HG02610 (cell line): Measurements from ENCODE around the gene JAKMIP1.
"Not testable (repeated sequence)": the region's sequence is repeated elsewhere in the genome, so short reads cannot be mapped to it uniquely, and the experiment has no call there.

Experiments used
- ATAC-seq: cut with Tn5 transposase; IDR thresholded peaks from one replicate; pipeline ENCODE4 v1.9.1; 2021; ENCODE audit warnings: mild to moderate bottlenecking, moderate library complexity; ENCODE audit not compliant: unreplicated experiment

Gene JAKMIP1

DNA sequence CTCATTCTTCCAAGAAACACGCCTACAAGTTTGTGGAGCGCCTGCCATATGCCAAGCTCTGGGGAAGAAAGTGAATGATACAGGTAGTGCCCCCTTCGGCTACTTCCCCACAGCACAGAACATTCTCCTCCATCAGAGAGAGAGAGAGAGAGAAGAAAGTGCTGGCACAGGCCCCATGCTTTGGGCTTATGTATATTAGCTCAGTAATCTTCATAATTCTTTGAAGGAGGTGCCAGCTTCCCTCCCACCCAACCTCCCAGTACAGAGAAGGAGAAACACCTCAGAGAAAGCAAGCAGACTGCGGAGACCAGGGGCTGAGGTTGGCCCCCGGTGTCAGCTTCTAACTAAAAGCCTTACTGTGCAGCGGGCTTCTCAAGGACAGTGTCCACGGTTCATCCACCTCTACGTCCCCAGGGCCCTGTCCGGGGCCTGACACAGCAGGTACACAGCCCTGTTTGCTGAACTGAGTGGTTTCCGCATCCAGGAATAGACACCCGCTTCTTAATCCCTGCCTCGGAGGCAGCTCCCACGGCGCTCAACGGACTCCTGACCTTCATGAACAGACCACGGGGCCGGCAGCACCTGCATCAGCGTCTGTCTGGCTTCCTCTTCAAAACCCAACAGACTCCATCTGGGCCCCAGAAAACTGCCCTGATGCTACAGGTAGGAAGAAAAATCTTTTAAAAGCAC is 50.2 kb downstream of the JAKMIP1 start:
- no peak for ATAC-seq

- no peak for ATAC-seq
Observed at GRCh38 chr4:6148506-6149205, 51.7 kb downstream of the JAKMIP1 start.

DNA sequence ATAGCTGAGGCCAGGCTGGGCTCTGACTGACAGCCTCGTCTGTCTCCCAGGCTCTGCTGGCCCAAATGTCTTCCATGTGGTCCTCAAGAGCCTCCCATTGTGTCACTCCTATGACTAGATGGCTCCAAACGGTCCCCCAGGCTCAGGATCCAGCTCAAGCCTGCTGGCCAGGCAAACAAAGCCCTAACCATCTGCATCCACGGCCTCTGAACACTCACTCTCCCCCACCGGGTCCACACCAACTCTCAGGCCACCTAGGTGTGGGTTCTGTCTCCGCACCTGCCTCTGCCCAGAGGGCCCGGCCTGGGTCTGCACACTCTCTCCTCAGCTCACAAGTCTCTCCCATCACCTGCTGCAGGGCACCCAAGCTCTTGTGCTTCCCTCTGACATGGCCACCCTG is 52.9 kb downstream of the JAKMIP1 start:
- ATAC-seq, result no peak

GRCh38 chr4:6143603-6144181 is 56.7 kb downstream of the JAKMIP1 start:
- no peak for ATAC-seq

DNA sequence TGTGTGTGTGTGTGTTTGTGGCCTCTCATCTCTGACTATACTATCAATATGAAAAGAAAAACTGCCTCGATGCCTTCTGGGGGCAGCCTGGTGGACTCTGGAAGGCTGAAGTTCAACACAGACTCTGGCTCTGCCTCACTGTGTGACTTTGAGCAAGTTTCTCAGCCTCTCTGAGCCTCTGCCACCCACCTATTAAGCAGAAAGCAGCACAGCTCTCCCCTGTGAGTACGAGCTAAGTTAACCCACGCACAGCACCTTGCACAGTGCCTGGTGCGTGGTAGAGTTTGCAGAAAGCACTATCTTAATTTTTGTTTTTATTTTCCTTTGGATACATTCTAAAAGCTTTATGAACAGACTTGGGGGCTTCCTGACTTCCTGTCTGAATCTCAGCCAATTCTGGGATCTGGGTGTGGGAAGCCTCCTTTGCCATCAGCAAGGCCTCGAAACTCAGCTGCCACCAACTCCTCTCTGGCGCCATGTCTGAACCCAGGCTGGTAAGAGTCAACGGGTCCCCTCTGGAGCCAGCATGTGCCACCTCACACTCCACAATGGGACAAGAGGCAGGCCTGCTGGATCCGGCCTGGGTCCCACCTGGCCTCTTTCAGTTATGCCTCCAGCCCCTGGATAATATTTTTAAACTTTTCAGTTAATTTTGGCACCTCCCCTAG is 57.3 kb downstream of the JAKMIP1 start:
- no peak for ATAC-seq

DNA sequence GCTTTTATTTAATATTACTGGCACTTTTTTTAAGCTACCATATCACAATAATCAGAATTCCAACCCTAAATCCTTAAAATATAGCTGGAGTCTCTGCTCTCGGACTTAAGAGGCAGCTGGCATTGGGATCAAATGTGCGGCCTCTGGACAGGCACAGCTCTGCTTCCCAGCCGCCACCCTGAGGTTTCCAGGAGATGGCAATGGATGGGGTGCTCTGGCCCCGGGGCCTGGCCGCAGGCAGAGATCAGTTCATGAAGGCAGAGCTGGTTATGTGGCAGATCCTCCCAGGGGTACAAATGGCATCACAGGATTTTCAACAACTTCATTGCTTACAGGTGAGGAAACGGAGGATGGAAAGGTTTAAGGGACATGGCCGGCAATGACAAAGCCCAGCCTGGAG is 57.8 kb downstream of the JAKMIP1 start:
- ATAC-seq, result no peak

DNA sequence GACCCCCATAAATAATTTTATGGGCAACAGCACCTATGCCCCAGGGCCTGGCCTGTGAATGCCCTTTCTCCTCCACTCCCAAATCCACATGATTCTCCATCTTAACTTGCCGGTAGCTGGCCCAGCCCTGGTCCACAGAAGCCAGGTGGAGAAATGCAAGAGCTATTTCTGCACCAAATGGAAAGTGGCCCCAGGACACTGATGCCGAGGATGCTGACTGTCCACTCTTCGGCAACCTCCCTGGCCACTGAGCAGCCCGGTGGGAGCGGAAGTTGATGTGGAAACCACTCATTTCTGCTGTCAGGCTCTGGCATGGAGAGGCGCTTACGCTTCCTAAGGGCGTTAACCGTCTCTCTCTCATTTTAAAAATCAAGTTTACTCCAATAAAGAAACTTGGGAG is 58.8 kb downstream of the JAKMIP1 start:
- ATAC-seq, result no peak

- not testable (repeated sequence) for ATAC-seq
Observed at GRCh38 chr4:6141021-6141420, 59.3 kb downstream of the JAKMIP1 start.

DNA sequence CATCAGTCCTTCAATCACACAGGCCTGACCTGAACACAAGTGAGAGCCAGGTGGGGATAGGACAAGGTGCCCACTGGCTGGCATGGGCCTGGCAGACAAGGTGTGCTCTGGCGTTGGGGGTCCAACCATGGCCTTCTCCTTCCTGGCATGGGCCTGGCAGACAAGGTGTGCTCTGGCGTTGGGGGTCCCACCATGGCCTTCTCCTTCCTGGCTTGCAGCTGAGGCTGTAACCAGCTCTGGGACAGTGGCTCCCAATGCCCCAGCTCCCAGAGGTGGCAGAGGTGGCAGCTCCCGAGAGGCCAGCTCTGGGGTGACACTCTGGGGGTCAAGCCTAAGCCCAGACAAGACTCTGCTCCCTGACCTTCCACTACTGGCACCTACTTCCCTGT is 62.6 kb downstream of the JAKMIP1 start:
- ATAC-seq, result no peak

DNA sequence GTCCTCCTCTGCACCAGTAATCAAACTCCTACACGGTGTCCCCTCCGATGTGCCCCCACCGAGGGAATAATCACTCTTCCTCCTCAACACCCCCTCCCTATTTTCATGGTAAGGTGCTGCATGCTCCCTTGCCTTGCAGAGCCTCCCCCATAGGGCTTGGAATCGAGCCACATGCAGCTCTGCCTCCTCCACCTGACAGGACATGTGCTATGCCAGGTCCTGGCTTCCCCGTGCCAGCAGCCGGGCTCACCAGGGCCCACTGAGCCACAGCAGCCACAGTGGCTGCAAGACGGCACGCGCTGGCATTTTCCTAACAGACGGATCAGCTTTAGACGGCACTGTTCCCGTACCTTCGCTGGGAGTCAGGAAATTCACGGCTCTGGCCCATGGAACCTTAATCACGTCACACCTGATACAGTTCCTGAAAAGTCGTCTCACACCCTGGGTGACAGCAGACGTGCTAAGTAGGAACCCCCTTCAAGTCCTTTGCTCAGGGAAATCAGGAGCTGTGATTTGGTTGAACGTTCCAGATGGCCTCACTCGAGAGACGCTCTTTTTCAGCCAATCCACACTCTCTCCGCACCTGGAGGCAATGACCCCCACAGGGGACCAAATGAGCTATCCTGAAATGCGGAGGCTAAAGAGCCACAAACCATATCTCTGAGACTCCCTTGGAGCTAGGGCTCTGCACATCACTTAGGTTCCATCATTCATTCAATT is 63.2 kb downstream of the JAKMIP1 start:
- ATAC-seq, result no peak

DNA sequence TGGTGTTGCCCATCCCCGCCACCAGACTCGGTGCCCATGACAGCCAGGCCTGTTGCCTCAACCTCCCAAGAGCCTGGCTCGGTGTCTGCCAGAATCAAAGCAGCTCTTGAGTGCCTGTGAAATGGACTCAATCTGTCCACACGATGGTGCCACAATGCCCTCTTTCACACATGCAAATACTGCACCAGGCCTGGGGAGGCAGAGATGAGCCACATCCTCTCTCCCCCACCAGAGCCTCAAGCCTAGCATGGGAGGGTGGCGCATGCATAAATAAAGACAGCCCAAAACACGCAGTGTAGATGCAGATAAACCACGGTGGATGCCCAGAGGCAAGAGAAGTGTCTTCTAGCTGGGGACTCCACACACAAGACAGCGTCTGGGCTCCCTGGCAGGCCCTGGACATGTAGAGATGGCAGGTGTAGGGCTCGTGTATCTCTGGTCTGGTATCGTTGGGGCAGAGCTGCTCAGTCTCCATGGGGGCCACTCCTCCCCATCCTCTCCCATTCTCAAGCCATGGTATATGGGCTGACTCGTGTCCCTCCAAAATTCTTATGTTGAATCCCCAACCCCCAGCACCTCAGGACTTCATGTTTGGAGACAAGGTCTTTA is 65.6 kb downstream of the JAKMIP1 start:
- ATAC-seq, result no peak

GRCh38 chr4:6132716-6133115 is 67.6 kb downstream of the JAKMIP1 start:
- no peak for ATAC-seq

- ATAC-seq, result no peak
Observed at GRCh38 chr4:6128221-6128850, 72.0 kb downstream of the JAKMIP1 start.

- no peak for ATAC-seq
Observed at GRCh38 chr4:6126971-6127745, 73.2 kb downstream of the JAKMIP1 start.

GRCh38 chr4:6125103-6125651 is 75.2 kb downstream of the JAKMIP1 start:
- ATAC-seq, result no peak

DNA sequence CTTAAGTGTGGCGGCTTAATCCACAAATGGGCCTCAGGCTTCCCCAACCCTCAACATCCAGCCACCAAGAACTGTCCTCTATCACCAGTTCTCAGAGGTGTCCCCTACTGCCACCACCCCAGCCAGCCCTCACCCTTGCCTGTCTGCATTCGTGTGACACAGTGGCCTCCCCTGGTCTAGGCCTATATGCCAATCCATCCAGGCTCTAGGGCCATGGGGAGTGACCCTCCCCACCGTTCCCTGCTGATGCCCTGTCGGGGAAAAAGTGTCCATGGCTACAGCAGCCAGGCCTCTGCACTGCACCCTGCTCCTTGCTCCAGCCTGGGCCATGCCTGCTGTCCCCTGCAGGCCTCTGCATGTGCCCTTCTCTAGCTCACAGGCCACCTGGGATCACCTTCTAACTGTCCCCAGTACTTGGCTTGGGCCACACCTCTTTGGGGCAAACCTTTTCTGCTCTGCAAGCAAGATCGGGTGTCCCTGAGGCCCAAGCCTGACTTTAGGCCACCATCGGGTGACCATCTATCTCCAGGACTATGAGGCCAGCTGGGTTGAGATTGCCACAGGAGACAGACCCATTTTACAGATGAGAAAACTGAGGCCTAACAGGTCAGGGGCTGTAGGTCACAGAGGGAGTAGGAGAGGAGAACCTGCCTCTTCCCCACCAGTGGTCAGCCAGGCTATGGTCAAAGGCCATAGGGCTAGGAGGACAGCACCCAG is 75.8 kb downstream of the JAKMIP1 start:
- ATAC-seq, result no peak

DNA sequence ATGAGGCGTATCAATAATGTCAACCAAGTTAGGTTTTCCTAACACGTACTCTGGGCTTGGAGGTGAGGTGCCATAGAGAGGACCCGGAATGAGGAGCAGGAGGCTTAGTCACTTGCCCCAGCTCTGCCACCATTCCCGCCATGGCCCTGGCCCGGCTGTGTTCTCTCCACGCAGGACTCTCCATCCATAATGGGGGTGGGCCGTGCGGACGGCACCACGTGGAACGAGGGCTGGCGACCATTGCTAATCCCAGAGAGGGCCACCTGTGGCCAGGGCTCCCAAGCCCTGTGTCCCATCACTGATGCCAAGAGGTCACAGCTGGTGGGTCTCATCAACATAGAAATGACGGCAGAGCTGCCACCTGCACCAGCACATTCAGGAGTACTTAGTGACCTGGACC is 76.4 kb downstream of the JAKMIP1 start:
- no peak for ATAC-seq

GRCh38 chr4:6123541-6123940 is 76.8 kb downstream of the JAKMIP1 start:
- no peak for ATAC-seq

- ATAC-seq, result no peak
Observed at GRCh38 chr4:6123116-6123515, 77.2 kb downstream of the JAKMIP1 start.
